ENCODE results near the gene EVC2. TPM values are rescaled to one million over a fixed set of nuclear protein-coding genes. Genes with fewer than 3 reads are reported as not detected.

The EVC2 gene
- total RNA-seq, 2 donors from 2014 or later = 9.7 to 11.7 TPM

- no peak overlapping the region for H3K4me3 Mint-ChIP-seq
- peaks cover 23% of the 10 kb centered on the region for H3K9me3 Mint-ChIP-seq
- Histone ChIP-seq H3K9ac (ENCODE audit: extremely low read depth, low read length, poor library complexity, severe bottlenecking) (no peak overlapping the region), H3K36me3 (ENCODE audit: control insufficient read depth, insufficient read depth, low read length) (no peaks in the 10 kb centered on the region), H3K27ac (ENCODE audit: low read depth, low read length) (no peak overlapping the region), H3K4me3 (ENCODE audit: low read length) (no peak overlapping the region), H3K4me1 (ENCODE audit: control insufficient read depth, insufficient read depth, low read length) (no peaks in the 10 kb centered on the region), H3K9me3 (ENCODE audit: control insufficient read depth, low read length) (no peaks in the 10 kb centered on the region), H3K27me3 (ENCODE audit: control insufficient read depth, insufficient read depth, low read length, poor library complexity, severe bottlenecking) (no peaks in the 10 kb centered on the region)
- H3K4me1 Mint-ChIP-seq = no peaks in the 10 kb centered on the region
- no peaks in the 10 kb centered on the region for H3K27me3 Mint-ChIP-seq (ENCODE audit: insufficient read depth)
- H3K36me3 Mint-ChIP-seq (ENCODE audit: low read depth) = peaks cover 19% of the 10 kb centered on the region
- no peak for DNase-seq
- no peak for TF ChIP-seq CTCF (conservative IDR thresholded peaks at IDR 0.05)
- H3K27ac Mint-ChIP-seq = no peak overlapping the region
- WGBS, 2 experiments (ENCODE audit: insufficient coverage in 1 of 2, insufficient read length in 1 of 2) = 87 to 100% methylated on average over 1 to 2 of the region's 2 CpGs
These were observed 163.1 kb downstream of the EVC2 start for GRCh38 chr4:5545271-5545670.

GRCh38 chr4:5544762-5545161 lies 163.6 kb downstream of the EVC2 start:
- Histone ChIP-seq H3K27ac (ENCODE audit: low read depth, low read length) (no peak overlapping the region), H3K9ac (ENCODE audit: extremely low read depth, low read length, poor library complexity, severe bottlenecking) (no peak overlapping the region), H3K4me1 (ENCODE audit: control insufficient read depth, insufficient read depth, low read length) (no peaks in the 10 kb centered on the region), H3K9me3 (ENCODE audit: control insufficient read depth, low read length) (no peaks in the 10 kb centered on the region), H3K27me3 (ENCODE audit: control insufficient read depth, insufficient read depth, low read length, poor library complexity, severe bottlenecking) (no peaks in the 10 kb centered on the region), H3K36me3 (ENCODE audit: control insufficient read depth, insufficient read depth, low read length) (no peaks in the 10 kb centered on the region), H3K4me3 (ENCODE audit: low read length) (no peak overlapping the region)
- TF ChIP-seq CTCF (conservative IDR thresholded peaks at IDR 0.05) = no peak
- H3K4me1 Mint-ChIP-seq = no peaks in the 10 kb centered on the region
- DNase-seq = no peak
- H3K9me3 Mint-ChIP-seq = peaks cover 18% of the 10 kb centered on the region
- peaks cover 14% of the 10 kb centered on the region for H3K36me3 Mint-ChIP-seq (ENCODE audit: low read depth)
- WGBS, 2 experiments (ENCODE audit: insufficient coverage in 1 of 2, insufficient read length in 1 of 2) = 83 to 92% methylated on average over 4 to 5 of the region's 5 CpGs
- no peak overlapping the region for H3K27ac Mint-ChIP-seq
- no peaks in the 10 kb centered on the region for H3K27me3 Mint-ChIP-seq (ENCODE audit: insufficient read depth)
- H3K4me3 Mint-ChIP-seq = no peak overlapping the region

GRCh38 chr4:5543681-5544080 lies 164.7 kb downstream of the EVC2 start:
- H3K36me3 Mint-ChIP-seq (ENCODE audit: low read depth) = peaks cover 8% of the 10 kb centered on the region
- H3K9ac ChIP-seq (ENCODE audit: extremely low read depth, low read length, poor library complexity, severe bottlenecking) = no peak overlapping the region
- no peaks in the 10 kb centered on the region for H3K9me3 ChIP-seq (ENCODE audit: control insufficient read depth, low read length)
- no peak overlapping the region for H3K4me3 ChIP-seq (ENCODE audit: low read length)
- H3K36me3 ChIP-seq (ENCODE audit: control insufficient read depth, insufficient read depth, low read length) = no peaks in the 10 kb centered on the region
- no peak overlapping the region for H3K27ac ChIP-seq (ENCODE audit: low read depth, low read length)
- no peaks in the 10 kb centered on the region for H3K4me1 Mint-ChIP-seq
- H3K9me3 Mint-ChIP-seq = peaks cover 11% of the 10 kb centered on the region
- H3K4me1 ChIP-seq (ENCODE audit: control insufficient read depth, insufficient read depth, low read length) = no peaks in the 10 kb centered on the region
- no peak for TF ChIP-seq CTCF (conservative IDR thresholded peaks at IDR 0.05)
- 94 to 95% methylated on average over 7 to 8 of the region's 8 CpGs for WGBS, 2 experiments (ENCODE audit: insufficient coverage in 1 of 2, insufficient read length in 1 of 2)
- no peaks in the 10 kb centered on the region for H3K27me3 Mint-ChIP-seq (ENCODE audit: insufficient read depth)
- no peaks in the 10 kb centered on the region for H3K27me3 ChIP-seq (ENCODE audit: control insufficient read depth, insufficient read depth, low read length, poor library complexity, severe bottlenecking)
- no peak overlapping the region for H3K4me3 Mint-ChIP-seq
- DNase-seq = no peak
- no peak overlapping the region for H3K27ac Mint-ChIP-seq
